SK-N-SH treated with all-trans-retinoic acid at 6 μM for 48 hours (cell line): Measurements from ENCODE around the gene DCPS.

Experiments
- ATAC-seq: fragments of 200-7000 bp; cut with Tn5 transposase; 3 replicates; pipeline ENCODE4 v1.9.1; 2020; ENCODE audit warnings: mild to moderate bottlenecking, moderate library complexity
- ARNTL ChIP-seq: fragments of 450-650 bp; formaldehyde crosslinking; IDR thresholded peaks from 2 replicates; pipeline ENCODE4 v1.5.0; 2020; ENCODE audit warnings: low read depth, mild to moderate bottlenecking, moderate library complexity, borderline replicate concordance
- BACH2 ChIP-seq: fragments of 250-450 bp; sonication (Bioruptor Pico); IDR thresholded peaks from 2 replicates; pipeline ENCODE4 v1.9.0; 2021; ENCODE audit warnings: mild to moderate bottlenecking, borderline replicate concordance
- CREB5 ChIP-seq: fragments of 250-450 bp; sonication (Bioruptor Pico); IDR thresholded peaks from 2 replicates; pipeline ENCODE4 v1.5.1; 2020; ENCODE audit warnings: low read depth, mild to moderate bottlenecking, moderate library complexity
- CSDC2 ChIP-seq: fragments of 250-450 bp; sonication (Bioruptor Pico); IDR thresholded peaks from 2 replicates; pipeline ENCODE4 v1.5.0; 2020; ENCODE audit warnings: mild to moderate bottlenecking, moderate library complexity
- ESRRG ChIP-seq: fragments of 250-450 bp; sonication (Bioruptor Pico); IDR thresholded peaks from 2 replicates; pipeline ENCODE4 v1.6.1; 2021; ENCODE audit warnings: mild to moderate bottlenecking
- GLIS3 ChIP-seq: fragments of 250-450 bp; sonication (Bioruptor Pico); IDR thresholded peaks from 2 replicates; pipeline ENCODE4 v1.5.0; 2020; ENCODE audit warnings: mild to moderate bottlenecking, moderate library complexity
- OSR1 ChIP-seq: fragments of 250-450 bp; sonication (Bioruptor Pico); IDR thresholded peaks from 2 replicates; pipeline ENCODE4 v1.8.0; 2022; ENCODE audit warnings: moderate library complexity, mild to moderate bottlenecking, inconsistent platforms
- PPARA ChIP-seq: fragments of 250-450 bp; sonication (Bioruptor Pico); IDR thresholded peaks from 2 replicates; pipeline ENCODE4 v1.5.0; 2020; ENCODE audit warnings: mild to moderate bottlenecking, borderline replicate concordance
- RARB ChIP-seq: fragments of 250-450 bp; sonication (Bioruptor Pico); IDR thresholded peaks from 2 replicates; pipeline ENCODE4 v1.8.0; 2021; ENCODE audit warnings: mild to moderate bottlenecking, moderate library complexity
- TCF4 ChIP-seq: fragments of 250-450 bp; sonication (Bioruptor Pico); IDR thresholded peaks from 2 replicates; pipeline ENCODE4 v1.8.0; 2021; ENCODE audit warnings: mild to moderate bottlenecking, moderate library complexity, borderline replicate concordance
- TOX ChIP-seq: fragments of 250-450 bp; sonication (Bioruptor Pico); IDR thresholded peaks from 2 replicates; pipeline ENCODE4 v1.8.0; 2021; ENCODE audit warnings: mild to moderate bottlenecking, moderate library complexity, borderline replicate concordance
- TSHZ2 ChIP-seq: fragments of 250-450 bp; sonication (Bioruptor Pico); IDR thresholded peaks from 2 replicates; pipeline ENCODE4 v1.5.0; 2020; ENCODE audit warnings: mild to moderate bottlenecking, moderate library complexity
- ZC3H10 ChIP-seq: fragments of 250-450 bp; sonication (Bioruptor Pico); IDR thresholded peaks from 2 replicates; pipeline ENCODE4 v1.5.1; 2021; ENCODE audit warnings: mild to moderate bottlenecking, moderate library complexity
- ZFP3 ChIP-seq: fragments of 250-450 bp; sonication (Bioruptor Pico); IDR thresholded peaks from 2 replicates; pipeline ENCODE4 v1.5.0; 2020; ENCODE audit warnings: mild to moderate bottlenecking, moderate library complexity
- ZFP30 ChIP-seq: fragments of 450-650 bp; formaldehyde crosslinking; IDR thresholded peaks from 2 replicates; pipeline ENCODE4 v1.5.0; 2022; ENCODE audit warnings: mild to moderate bottlenecking, moderate library complexity
- ZNF565 ChIP-seq: fragments of 450-650 bp; formaldehyde crosslinking; conservative IDR thresholded peaks from 2 replicates; pipeline ENCODE4 v1.5.0; 2020; ENCODE audit warnings: low read depth, mild to moderate bottlenecking, moderate library complexity
- ZNF70 ChIP-seq: fragments of 450-650 bp; formaldehyde crosslinking; IDR thresholded peaks from 2 replicates; pipeline ENCODE4 v1.5.0; 2020; ENCODE audit warnings: mild to moderate bottlenecking, moderate library complexity
- ZNF8 ChIP-seq: fragments of 450-650 bp; formaldehyde crosslinking; IDR thresholded peaks from 2 replicates; pipeline ENCODE4 v1.5.0; 2020; ENCODE audit warnings: mild to moderate bottlenecking, moderate library complexity
- TF ChIP-seq, protein P1 (sequence below): fragments of 250-450 bp; sonication (Bioruptor Pico); IDR thresholded peaks from 2 replicates; pipeline ENCODE4 v1.5.1; 2021; ENCODE audit warnings: mild to moderate bottlenecking, moderate library complexity
- TF ChIP-seq, protein P2 (sequence below): fragments of 250-450 bp; sonication (Bioruptor Pico); IDR thresholded peaks from 2 replicates; pipeline ENCODE4 v1.8.0; 2021; ENCODE audit warnings: low read depth, mild to moderate bottlenecking, moderate library complexity, borderline replicate concordance
- TF ChIP-seq, protein P3 (sequence below): fragments of 250-450 bp; sonication (Bioruptor Pico); IDR thresholded peaks from 2 replicates; pipeline ENCODE4 v1.8.0; 2020; ENCODE audit warnings: mild to moderate bottlenecking, moderate library complexity, borderline replicate concordance

DCPS gene

DNA sequence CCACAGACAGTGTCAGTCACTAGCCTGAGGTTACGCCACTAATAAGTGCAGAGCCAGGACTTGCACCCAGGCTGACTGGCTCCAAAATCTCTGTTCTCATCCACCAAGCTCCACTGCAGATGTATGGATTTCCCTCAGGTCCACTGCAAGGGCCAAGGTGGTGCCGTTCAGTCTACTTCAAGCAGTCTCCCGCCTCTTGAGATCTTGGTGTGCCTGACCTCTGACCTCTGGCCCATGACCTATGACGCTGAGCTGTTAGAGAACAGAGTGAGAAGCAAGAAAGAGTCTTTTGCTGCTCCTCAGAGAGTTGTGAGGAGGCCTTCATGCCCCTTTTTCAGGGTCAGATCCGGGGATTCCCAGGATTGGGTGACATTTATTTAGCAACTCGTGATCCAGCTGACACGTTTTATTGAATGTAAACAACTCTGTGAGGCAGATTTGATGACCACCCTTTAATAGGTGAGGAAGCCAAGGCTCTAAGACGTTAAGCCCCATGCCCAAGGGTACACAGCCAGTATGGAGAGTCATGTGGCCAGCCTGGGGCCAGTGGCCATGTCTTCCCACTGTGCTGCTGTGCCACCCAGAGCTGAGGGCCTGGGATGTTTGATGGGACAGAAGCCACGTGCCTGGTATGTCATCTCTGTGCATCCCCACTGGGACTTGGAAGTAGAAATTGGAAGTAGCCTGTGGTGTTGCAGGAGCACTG lies 25.2 kb downstream of the DCPS start:
- ATAC-seq = no peak
- TF ChIP-seq ZFP3 (CRISPR knock-in tag) (no peak), ESRRG (CRISPR knock-in tag) (no peak), TSHZ2 (CRISPR knock-in tag) (no peak), CREB5 (CRISPR knock-in tag) (no peak), ZC3H10 (CRISPR knock-in tag) (no peak), ZNF565 (CRISPR knock-in tag) (no peak), PPARA (CRISPR knock-in tag) (no peak), RARB (no peak), GLIS3 (CRISPR knock-in tag) (no peak), OSR1 (no peak), ZNF70 (CRISPR knock-in tag) (no peak), ZFP30 (CRISPR knock-in tag) (no peak), CSDC2 (no peak), TCF4 (no peak), BACH2 (CRISPR knock-in tag) (no peak), ZNF8 (no peak), ARNTL (CRISPR knock-in tag) (no peak)
- TF ChIP-seq, protein P1, sequence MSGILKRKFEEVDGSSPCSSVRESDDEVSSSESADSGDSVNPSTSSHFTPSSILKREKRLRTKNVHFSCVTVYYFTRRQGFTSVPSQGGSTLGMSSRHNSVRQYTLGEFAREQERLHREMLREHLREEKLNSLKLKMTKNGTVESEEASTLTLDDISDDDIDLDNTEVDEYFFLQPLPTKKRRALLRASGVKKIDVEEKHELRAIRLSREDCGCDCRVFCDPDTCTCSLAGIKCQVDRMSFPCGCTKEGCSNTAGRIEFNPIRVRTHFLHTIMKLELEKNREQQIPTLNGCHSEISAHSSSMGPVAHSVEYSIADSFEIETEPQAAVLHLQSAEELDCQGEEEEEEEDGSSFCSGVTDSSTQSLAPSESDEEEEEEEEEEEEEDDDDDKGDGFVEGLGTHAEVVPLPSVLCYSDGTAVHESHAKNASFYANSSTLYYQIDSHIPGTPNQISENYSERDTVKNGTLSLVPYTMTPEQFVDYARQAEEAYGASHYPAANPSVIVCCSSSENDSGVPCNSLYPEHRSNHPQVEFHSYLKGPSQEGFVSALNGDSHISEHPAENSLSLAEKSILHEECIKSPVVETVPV (CRISPR knock-in tag) = no peak
- TF ChIP-seq, protein P2, sequence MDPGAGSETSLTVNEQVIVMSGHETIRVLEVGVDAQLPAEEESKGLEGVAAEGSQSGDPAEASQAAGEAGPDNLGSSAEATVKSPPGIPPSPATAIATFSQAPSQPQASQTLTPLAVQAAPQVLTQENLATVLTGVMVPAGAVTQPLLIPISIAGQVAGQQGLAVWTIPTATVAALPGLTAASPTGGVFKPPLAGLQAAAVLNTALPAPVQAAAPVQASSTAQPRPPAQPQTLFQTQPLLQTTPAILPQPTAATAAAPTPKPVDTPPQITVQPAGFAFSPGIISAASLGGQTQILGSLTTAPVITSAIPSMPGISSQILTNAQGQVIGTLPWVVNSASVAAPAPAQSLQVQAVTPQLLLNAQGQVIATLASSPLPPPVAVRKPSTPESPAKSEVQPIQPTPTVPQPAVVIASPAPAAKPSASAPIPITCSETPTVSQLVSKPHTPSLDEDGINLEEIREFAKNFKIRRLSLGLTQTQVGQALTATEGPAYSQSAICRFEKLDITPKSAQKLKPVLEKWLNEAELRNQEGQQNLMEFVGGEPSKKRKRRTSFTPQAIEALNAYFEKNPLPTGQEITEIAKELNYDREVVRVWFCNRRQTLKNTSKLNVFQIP (CRISPR knock-in tag) = no peak
- TF ChIP-seq, protein P3, sequence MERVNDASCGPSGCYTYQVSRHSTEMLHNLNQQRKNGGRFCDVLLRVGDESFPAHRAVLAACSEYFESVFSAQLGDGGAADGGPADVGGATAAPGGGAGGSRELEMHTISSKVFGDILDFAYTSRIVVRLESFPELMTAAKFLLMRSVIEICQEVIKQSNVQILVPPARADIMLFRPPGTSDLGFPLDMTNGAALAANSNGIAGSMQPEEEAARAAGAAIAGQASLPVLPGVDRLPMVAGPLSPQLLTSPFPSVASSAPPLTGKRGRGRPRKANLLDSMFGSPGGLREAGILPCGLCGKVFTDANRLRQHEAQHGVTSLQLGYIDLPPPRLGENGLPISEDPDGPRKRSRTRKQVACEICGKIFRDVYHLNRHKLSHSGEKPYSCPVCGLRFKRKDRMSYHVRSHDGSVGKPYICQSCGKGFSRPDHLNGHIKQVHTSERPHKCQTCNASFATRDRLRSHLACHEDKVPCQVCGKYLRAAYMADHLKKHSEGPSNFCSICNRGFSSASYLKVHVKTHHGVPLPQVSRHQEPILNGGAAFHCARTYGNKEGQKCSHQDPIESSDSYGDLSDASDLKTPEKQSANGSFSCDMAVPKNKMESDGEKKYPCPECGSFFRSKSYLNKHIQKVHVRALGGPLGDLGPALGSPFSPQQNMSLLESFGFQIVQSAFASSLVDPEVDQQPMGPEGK (CRISPR knock-in tag) = no peak

DNA sequence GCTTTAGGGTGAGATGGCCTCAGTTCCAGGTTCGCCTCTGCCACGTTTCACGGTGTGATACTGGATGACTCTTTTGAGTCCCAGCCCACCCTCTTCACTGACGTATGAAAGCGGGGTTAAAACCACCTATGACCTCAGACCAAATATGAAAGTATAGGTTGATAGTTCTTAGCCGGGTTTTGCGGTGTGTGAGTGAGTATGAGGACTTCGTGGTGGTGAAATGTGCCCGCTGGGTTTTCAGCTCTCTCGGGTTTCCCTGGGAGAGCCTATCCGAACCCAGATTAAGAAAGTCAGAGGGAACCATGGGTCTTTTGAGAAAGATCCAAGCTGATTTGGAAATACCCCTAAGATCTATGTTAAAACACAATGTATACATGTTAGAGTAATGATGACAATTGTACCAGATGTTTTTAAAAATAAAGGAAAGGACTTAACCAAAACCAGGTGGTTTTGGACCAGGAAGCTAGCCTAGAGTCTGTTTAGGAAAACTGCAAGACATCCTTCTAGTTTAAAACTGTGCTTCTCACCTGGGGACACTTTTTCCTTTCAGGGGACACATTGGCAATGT lies 25.9 kb downstream of the DCPS start:
- no peak for ATAC-seq
- TF ChIP-seq PPARA (CRISPR knock-in tag) (no peak), TOX (CRISPR knock-in tag) (no peak), TCF4 (no peak), CREB5 (CRISPR knock-in tag) (no peak), CSDC2 (no peak), ZNF565 (CRISPR knock-in tag) (no peak), BACH2 (CRISPR knock-in tag) (no peak), ZNF70 (CRISPR knock-in tag) (no peak), ZFP3 (CRISPR knock-in tag) (no peak), ZC3H10 (CRISPR knock-in tag) (no peak), ESRRG (CRISPR knock-in tag) (no peak)
- TF ChIP-seq, protein P3 (CRISPR knock-in tag) = no peak
- TF ChIP-seq, protein P2 (CRISPR knock-in tag) = no peak
- TF ChIP-seq, protein P1 (CRISPR knock-in tag) = no peak
